ENCODE data around the gene TMEM260. TPM values are rescaled to one million over a fixed set of nuclear protein-coding genes. Genes with fewer than 3 reads are reported as not detected.
"Not testable (repeated sequence)": the region's sequence is repeated elsewhere in the genome, so short reads cannot be mapped to it uniquely, and the experiment has no call there.

TMEM260 gene
- total and polyA plus RNA-seq, 2 donors from 2014 or later, result 8.8 to 24.3 TPM

GRCh38 chr14:56594428-56594827 is 14.8 kb downstream of the TMEM260 start:
- Histone ChIP-seq H3K4me3 (ENCODE audit: low read length in 3 of 3) (no peak overlapping the region), H3K4me1 (ENCODE audit: control insufficient read depth in 2 of 3, insufficient read depth in 2 of 3, low read depth in 1 of 3, low read length in 3 of 3) (peaks cover 0 to 5% (median 0%) of the 10 kb centered on the region in 3 donors), H3K27ac (ENCODE audit: low read depth in 2 of 2, low read length in 2 of 2) (no peak overlapping the region), H3K36me3 (ENCODE audit: control insufficient read depth in 2 of 3, insufficient read depth in 3 of 3, low read length in 3 of 3) (no peaks in the 10 kb centered on the region), H3K9me3 (ENCODE audit: control insufficient read depth in 2 of 3, insufficient read depth in 1 of 3, low read length in 3 of 3) (no peaks in the 10 kb centered on the region), H3K27me3 (ENCODE audit: control insufficient read depth, insufficient read depth, low read length) (no peaks in the 10 kb centered on the region), H3K9ac (ENCODE audit: low read length in 3 of 3) (no peak overlapping the region)
- FAIRE-seq (no peak), DNase-seq (no peak)
- TF ChIP-seq CTCF (IDR thresholded peaks at IDR 0.05; ENCODE audit: borderline replicate concordance, extremely low read depth, insufficient read depth), result no peak
- intact Hi-C loops (cut with DNase I), result no loop called here

- FAIRE-seq, result no peak
- no peak for DNase-seq
- H3K4me1 ChIP-seq (ENCODE audit: control insufficient read depth in 2 of 3, insufficient read depth in 2 of 3, low read depth in 1 of 3, low read length in 3 of 3), result no peaks in the 10 kb centered on the region
- TF ChIP-seq CTCF (IDR thresholded peaks at IDR 0.05; ENCODE audit: borderline replicate concordance, extremely low read depth, insufficient read depth), result no peak
- H3K9ac ChIP-seq (ENCODE audit: low read length in 3 of 3), result no peak overlapping the region
- no peak overlapping the region for H3K27ac ChIP-seq (ENCODE audit: low read depth in 2 of 2, low read length in 2 of 2)
- intact Hi-C loops (cut with DNase I), result no loop called here
- no peak overlapping the region for H3K4me3 ChIP-seq (ENCODE audit: low read length in 3 of 3)
- no peaks in the 10 kb centered on the region for H3K9me3 ChIP-seq (ENCODE audit: control insufficient read depth in 2 of 3, insufficient read depth in 1 of 3, low read length in 3 of 3)
- no peaks in the 10 kb centered on the region for H3K36me3 ChIP-seq (ENCODE audit: control insufficient read depth in 2 of 3, insufficient read depth in 3 of 3, low read length in 3 of 3)
- no peaks in the 10 kb centered on the region for H3K27me3 ChIP-seq (ENCODE audit: control insufficient read depth, insufficient read depth, low read length)
Measured at GRCh38 chr14:56598519-56598918, 18.9 kb downstream of the TMEM260 start.

- TF ChIP-seq CTCF (IDR thresholded peaks at IDR 0.05; ENCODE audit: borderline replicate concordance, extremely low read depth, insufficient read depth), result no peak
- intact Hi-C loops (cut with DNase I), result no loop called here
- Histone ChIP-seq H3K36me3 (ENCODE audit: control insufficient read depth in 2 of 3, insufficient read depth in 3 of 3, low read length in 3 of 3) (peaks cover 0 to 3% (median under 1%) of the 10 kb centered on the region in 3 donors), H3K9ac (ENCODE audit: low read length in 3 of 3) (no peak overlapping the region), H3K27me3 (ENCODE audit: control insufficient read depth, insufficient read depth, low read length) (no peaks in the 10 kb centered on the region), H3K4me1 (ENCODE audit: control insufficient read depth in 2 of 3, insufficient read depth in 2 of 3, low read depth in 1 of 3, low read length in 3 of 3) (no peaks in the 10 kb centered on the region), H3K4me3 (ENCODE audit: low read length in 3 of 3) (no peak overlapping the region), H3K9me3 (ENCODE audit: control insufficient read depth in 2 of 3, insufficient read depth in 1 of 3, low read length in 3 of 3) (no peaks in the 10 kb centered on the region), H3K27ac (ENCODE audit: low read depth in 2 of 2, low read length in 2 of 2) (no peak overlapping the region)
- DNase-seq (no peak), FAIRE-seq (no peak)
Measured at GRCh38 chr14:56603648-56604047, 24.1 kb downstream of the TMEM260 start.

GRCh38 chr14:56608689-56609088 is 29.1 kb downstream of the TMEM260 start:
- intact Hi-C loops (cut with DNase I), result no loop called here
- FAIRE-seq (no peak), DNase-seq (no peak)
- no peak for TF ChIP-seq CTCF (IDR thresholded peaks at IDR 0.05; ENCODE audit: borderline replicate concordance, extremely low read depth, insufficient read depth)
- Histone ChIP-seq H3K27me3 (ENCODE audit: control insufficient read depth, insufficient read depth, low read length) (no peaks in the 10 kb centered on the region), H3K9ac (ENCODE audit: low read length in 3 of 3) (no peak overlapping the region), H3K36me3 (ENCODE audit: control insufficient read depth in 2 of 3, insufficient read depth in 3 of 3, low read length in 3 of 3) (peaks cover 0 to 11% (median 8%) of the 10 kb centered on the region in 3 donors), H3K4me3 (ENCODE audit: low read length in 3 of 3) (no peak overlapping the region), H3K9me3 (ENCODE audit: control insufficient read depth in 2 of 3, insufficient read depth in 1 of 3, low read length in 3 of 3) (no peaks in the 10 kb centered on the region), H3K4me1 (ENCODE audit: control insufficient read depth in 2 of 3, insufficient read depth in 2 of 3, low read depth in 1 of 3, low read length in 3 of 3) (no peaks in the 10 kb centered on the region), H3K27ac (ENCODE audit: low read depth in 2 of 2, low read length in 2 of 2) (no peak overlapping the region)

GRCh38 chr14:56611663-56612062 is 32.1 kb downstream of the TMEM260 start:
- FAIRE-seq; H3K9me3 ChIP-seq (ENCODE audit: control insufficient read depth in 2 of 3, insufficient read depth in 1 of 3, low read length in 3 of 3); H3K4me3 ChIP-seq (ENCODE audit: low read length in 3 of 3); H3K27ac ChIP-seq (ENCODE audit: low read depth in 2 of 2, low read length in 2 of 2); H3K9ac ChIP-seq (ENCODE audit: low read length in 3 of 3); H3K27me3 ChIP-seq (ENCODE audit: control insufficient read depth, insufficient read depth, low read length); H3K4me1 ChIP-seq (ENCODE audit: control insufficient read depth in 2 of 3, insufficient read depth in 2 of 3, low read depth in 1 of 3, low read length in 3 of 3); DNase-seq; intact Hi-C loops (cut with DNase I): not testable (repeated sequence)
- H3K36me3 ChIP-seq (ENCODE audit: control insufficient read depth in 2 of 3, insufficient read depth in 3 of 3, low read length in 3 of 3), result peaks cover 0 to 11% (median 5%) of the 10 kb centered on the region in 3 donors

Measured in kidney (tissue), 14 donors.